Left lobe of liver (tissue), 2 donors: ENCODE data around the gene CHIC2. TPM values are rescaled to one million over a fixed set of nuclear protein-coding genes. Genes with fewer than 3 reads are reported as not detected.
A peak's percentile ranks its signal among the peaks of the same experiment; 100 is the strongest.

Source experiments
- ATAC-seq: fragments of 200-7000 bp; cut with Tn5 transposase; one replicate; pipeline ENCODE4 v1.9.1; 2020; ENCODE audit warnings: mild to moderate bottlenecking, moderate library complexity
- DNase-seq: peaks from one replicate; pipeline ENCODE4 v3.0.0-alpha.2; 2020; ENCODE audit warnings: low spot score
- total RNA-seq: library from RNA; stranded (reverse); gene quantifications from one replicate; pipeline ENCODE4 v1.2.1, GENCODE V29; 2021
- donor health status: DM: no; HTN: no; CAD: no; lungs with moderate emphysema.
- donor health status: DM: no; HTN: yes; CAD: no.

The CHIC2 gene
- total RNA-seq, 1 donor from 2014 or later: 9.6 TPM

DNA sequence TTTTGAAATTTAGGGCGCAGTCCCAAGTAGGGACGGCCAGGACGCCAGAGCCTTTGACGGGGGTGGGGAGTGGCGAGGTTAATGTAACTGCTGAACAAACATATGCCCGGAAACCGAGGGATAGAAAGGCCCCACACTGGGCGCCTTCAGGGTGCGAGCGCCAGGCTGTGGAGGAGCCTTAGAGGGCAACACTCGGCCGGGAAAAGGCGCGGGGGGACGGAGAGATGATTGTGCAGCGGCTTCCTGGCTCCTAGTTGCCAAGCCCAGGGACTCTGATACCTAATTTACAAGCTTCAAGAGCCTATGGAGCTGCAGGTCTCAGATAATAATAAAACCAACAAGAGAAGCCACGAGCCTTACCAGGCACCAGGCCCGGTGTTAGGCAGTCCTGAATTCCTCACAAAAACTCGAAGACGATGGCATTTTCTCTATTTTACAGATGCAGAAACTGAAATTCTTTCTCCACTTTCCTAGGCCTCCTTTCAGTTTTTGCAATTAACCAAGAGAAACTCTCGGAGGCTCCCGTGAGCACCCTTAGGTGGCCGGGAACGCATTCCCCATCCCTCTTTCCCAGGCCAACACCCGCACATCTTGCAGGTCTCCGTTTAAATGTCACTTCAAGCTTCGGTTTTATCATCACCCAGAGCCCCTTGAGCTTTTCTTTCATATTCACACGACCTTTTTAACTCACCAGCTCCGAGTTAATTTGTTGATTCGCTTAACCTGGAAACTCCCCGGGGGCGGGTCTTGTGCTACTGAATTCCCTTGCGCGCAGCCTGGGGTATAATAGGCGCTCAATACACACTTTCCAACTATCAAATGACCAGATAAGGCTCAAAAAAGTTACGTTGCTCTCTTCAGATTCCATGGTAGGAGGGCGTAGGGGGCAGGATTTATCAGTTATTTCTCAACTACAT is 29.2 kb upstream of the CHIC2 start:
- DNase-seq: no peak
- ATAC-seq: no peak

DNA sequence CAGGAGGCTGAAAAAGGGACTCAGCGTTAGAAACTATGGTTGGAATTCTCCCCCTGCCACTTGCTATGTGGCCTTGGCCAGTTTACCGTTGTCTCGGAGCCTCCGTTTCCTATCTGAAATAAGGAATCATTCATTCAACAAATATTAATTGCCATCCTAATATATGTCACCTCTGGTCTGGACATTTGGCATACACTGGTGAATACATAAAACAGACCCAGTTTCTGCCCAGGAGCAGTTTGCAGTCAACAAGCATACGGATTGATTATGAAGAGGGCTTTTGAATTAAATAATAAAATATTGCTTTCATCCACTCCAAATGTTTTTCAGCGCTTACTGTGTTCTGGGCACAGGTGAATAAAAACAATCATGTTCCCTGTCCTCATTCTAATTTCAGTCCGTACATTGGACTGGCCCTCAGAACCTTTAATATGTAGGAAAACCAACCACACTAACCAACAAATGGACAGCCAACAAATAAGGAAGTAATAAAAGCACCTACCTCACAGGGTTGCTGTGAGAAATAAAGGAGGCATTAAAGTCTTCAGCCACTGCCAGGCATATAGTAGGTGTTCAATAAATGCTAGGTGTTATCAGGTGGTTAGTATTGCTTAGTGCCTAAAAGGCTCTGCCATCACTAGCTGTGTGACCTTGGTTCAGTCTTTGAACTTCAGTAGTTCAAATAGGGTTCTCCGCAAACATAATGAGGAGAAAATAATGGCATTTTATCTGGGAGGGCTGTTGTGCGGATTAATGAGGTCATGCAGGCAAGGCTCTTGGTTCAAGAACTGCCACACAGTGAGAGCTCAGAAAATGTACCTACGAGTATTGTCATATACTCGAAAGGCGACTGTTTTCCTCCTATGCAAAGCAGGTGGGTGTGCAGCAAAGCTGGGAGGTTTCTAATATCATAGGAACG is 28.3 kb upstream of the CHIC2 start:
- ATAC-seq (no peak), DNase-seq (no peak)

DNA sequence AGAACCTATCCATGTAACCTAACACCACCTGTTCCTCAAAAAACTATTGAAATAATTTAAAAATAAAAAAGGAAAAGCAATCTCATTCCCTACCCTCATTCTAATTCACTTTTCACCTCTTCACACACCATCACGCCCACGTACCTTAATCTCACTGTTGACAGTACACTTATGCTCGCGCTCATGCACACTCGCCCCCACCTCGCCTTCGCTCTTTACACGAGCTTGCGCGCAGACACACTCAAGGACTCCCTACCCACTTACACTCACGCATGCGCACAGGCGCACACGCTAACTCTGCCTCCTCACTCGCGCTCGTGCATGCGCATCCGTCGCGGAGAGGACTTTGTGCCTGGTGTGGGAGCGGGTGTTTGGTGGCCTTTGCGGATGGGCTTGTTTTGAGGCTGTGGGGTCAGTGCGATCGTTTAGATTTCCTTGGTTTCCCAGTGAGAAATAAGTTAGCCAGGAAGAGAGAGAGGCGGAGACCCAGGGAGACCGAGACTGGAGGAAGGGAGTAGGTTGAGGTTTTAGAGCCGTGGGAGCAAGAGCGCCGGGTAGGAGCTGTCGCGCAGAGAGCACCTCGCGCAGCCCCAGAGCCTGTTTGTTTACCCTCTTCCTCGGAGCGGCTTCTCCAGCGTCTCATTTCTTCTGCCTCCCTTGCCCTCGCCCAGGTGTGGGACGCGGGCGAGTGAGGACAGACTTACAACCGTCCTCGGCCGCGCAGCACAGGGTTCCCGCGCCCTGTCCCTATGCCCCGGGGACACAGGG is 27.4 kb upstream of the CHIC2 start:
- ATAC-seq (peak; percentile 83), DNase-seq (peak; percentile 93)

DNA sequence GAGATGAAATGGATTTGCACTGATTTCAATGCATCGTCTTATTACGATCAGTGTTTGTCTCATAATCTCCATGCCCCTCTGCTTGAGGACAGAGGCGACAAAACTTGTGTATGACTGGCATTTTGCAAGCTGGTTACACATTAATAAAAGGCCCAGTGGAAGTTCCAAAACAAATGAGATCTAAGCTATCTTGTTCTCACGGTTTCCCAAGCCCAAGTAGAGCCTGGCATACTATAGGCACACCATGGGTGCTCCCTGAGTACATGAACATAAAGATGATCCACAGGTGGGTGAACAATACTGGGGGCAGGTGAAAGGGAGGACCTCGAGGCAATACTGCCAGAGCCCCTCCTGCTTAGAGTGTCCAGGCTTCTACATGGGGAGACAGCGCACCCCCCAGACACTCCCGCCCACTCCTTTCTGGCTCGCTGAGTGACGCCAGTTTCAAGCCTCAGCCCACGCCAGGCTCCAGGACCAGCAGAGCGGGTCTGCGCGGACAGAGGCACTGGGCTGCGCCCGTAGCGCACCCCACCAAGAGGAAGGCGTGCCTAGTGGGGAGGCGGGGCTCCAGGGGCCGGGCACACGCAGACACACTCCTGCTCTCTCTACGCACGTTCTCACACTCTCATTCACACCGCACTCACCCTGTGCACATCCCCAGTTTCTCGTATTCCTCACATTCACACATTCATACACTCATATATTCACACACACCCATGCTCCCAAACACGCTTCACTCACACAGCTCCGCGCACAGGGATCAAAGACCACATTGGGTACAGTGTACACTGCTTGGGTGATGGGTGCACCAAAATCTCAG is 26.6 kb upstream of the CHIC2 start:
- ATAC-seq: peak; percentile 85
- peak; percentile 83 for DNase-seq

DNA sequence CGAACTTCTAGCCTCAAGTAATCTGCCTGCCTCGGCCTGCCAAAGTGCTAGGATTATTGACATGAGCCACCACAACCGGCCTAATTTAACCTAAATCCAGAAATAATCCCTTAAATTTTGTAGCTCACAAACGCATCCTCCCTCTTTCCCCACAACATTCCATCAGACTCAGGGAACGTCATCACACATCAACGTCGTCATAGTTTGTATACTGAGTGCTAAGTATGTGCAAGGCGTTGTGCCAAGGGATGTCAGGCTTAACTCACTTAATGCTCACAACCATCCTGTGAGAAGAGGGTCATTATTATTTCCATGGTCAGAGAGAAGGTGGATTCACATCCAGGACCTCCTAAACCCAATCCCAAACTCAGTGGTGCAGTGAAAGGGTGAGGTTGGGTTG is 26.0 kb upstream of the CHIC2 start:
- DNase-seq: no peak
- no peak for ATAC-seq

DNA sequence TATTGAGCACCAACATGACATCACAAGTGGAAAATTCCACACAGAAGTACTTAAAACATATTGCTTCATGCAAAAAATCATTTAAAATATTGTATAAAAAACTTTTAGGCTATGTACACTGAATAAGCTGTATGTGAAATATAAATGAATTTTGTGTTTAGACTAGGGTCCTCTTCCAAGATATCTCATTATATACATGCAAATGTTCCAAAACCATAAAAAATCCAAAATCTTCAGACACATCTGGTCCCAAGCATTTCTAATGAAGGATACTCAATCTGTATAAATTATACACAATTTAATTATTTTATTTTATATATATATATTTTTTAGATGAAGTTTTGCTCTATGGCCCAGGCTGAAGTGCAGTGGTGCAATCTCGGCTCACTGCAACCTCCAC is 25.5 kb upstream of the CHIC2 start:
- DNase-seq (no peak), ATAC-seq (no peak)

DNA sequence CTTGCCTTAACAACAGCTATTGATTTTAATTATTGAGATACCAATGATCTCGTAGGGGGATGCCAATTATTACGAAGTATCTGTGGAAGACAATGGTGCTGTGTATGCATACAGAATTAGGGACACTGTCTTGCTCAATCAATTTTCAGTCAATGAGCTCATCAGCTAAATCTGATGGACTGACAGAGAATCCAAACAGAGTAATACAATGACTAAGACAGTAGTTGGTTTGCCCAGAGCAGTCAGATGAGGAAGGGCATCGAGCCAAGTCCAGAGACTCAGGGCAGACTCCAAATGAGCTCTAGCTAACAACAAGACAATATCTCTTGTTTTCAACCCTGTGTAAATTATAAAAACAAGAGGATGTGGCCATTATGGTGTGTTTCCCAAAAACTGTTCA is 20.9 kb upstream of the CHIC2 start:
- ATAC-seq (peak; percentile 88), DNase-seq (no peak)

DNA sequence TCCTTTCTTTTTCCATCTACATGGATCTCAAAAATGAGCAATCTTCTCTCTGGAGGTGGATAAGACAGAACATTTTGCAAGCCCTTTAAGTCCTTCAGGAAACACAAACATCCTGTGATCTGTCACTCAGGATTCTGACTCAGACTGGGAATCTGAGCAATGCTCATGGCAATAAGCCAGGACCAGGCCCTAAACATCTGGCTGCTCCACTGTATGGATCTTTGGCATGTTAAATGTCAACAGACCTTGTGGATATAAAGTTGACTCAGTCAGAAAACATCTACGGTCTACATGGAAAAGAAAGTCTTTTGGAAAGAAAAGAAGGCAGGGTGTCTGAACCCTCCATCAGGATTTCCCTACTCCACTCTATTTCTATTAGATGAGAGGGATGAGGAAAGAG is 17.8 kb upstream of the CHIC2 start:
- ATAC-seq: no peak
- no peak for DNase-seq

DNA sequence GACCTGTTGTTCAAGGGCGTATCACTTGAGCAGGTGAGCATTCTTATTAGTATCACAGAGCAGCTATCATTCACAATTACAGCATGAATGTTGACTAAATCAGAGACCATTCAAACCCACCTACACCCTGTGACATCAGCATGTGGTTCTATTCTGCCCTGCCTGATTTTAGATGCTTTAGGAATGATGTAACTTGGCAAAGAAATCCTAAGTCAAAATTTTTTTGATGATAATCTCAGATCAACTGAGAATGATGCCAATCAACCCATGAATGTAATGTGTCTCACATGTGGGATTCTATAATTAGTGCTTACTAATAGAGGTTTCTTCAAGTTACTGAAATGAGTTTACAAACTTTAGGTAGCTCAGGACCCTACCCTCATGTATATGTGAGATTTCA is 13.4 kb upstream of the CHIC2 start:
- ATAC-seq: no peak
- no peak for DNase-seq

DNA sequence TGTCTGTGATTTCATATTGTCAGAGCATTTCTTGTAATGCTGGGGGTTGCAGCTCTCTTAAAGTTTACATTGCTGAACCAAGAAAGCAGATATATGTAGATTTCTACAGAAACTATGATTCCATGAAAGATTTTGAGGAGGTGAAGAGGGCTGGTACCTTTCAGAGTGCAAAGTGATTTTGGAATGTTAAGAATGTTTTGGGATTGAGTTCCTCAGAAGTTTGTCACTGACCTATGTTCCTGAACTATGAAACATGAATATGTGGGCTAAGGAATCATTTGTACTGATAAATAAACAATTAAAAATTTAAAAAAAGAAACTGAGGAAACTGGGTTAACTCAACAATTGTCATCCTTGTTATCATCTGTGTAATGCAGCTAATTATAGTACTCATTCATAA is 12.3 kb upstream of the CHIC2 start:
- ATAC-seq (no peak), DNase-seq (no peak)

DNA sequence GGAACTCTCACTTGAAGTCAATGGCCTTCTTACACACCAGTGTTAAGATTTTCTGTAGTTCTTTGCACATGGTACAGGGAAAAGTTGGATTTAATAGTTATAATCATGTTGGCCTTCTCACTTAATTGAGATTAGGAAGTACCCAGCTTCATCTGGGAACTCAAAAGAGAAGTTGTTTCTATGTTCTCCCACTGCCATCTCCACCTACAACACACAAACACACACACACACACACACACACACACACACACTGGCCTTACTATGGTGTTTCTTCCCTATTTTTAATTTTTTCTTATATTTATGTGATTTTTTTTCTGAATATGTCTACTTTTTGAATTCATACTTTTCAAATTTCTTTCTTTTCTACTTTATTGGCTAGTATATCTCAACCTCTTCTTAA is 10.0 kb upstream of the CHIC2 start:
- DNase-seq (no peak), ATAC-seq (no peak)

DNA sequence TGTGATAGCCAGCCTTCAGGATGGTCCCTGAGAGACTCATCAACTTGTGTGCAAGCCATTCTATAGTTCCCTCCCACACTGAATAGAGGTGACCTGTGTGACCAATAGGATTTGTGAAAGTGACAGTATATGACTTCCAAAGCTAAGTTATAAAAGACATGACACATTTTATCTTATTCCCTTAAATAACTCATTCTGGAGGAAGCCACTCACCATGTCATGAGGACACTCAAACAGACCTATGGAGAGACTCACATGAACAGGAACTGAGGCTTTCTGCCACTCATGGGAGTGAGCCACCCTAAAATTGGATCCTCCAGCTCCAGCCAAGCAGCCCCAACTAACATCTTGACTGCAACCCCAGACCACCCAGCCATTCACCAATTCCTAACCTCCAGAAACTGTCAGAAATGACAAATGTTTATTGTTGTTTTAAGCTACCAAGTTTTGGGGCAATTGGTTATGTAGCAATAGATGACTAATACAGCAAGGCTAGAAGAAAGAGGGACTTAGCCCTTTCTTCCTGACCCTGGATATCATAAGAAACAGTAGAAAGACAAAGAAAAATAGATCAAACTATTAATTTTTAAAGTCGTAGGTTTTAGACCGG is 9.0 kb upstream of the CHIC2 start:
- ATAC-seq: no peak
- DNase-seq: no peak

DNA sequence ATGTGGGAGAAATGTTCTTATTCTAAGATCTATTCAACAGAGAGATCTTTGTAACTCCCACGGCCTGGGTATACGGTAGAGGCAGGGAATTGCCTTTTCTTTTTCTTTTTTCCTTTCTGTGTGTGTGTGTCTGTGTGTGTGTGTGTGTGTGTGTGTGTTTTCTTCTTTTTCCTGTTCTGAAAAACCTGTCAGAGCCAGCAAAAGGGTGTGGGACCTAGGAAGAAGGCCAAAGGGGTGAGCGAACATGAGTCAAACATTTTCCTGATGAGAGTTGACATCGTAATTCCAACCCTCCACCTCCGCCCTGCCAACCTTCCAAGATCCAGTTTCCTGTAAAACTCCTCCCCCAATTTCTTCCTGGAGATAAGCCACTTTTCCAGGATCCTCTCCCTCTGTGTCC is 2.8 kb upstream of the CHIC2 start:
- no peak for ATAC-seq

DNA sequence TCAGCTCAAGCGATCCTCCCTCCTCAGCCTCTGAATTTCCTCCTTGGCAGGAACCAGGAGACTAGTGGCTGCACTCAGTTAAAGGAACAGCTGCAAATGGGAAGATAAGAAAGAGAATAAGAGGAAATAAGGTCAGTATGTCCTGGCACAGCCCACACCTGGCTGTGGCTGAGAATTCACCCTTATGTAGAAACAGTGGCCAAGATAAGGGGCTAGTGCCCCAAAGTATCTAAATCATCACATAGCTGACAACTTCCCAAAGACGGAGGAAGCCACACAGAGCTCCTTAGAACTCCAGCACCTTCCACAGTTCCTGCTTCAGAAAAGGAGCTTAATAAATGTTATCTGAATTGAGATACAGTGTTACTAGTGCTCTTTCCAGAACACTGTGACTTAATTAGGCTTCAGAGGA is 2.3 kb upstream of the CHIC2 start:
- DNase-seq: no peak
- ATAC-seq: no peak

More for the DNA sequence above, 2.8 kb upstream of the CHIC2 start:
- no peak for DNase-seq

DNA sequence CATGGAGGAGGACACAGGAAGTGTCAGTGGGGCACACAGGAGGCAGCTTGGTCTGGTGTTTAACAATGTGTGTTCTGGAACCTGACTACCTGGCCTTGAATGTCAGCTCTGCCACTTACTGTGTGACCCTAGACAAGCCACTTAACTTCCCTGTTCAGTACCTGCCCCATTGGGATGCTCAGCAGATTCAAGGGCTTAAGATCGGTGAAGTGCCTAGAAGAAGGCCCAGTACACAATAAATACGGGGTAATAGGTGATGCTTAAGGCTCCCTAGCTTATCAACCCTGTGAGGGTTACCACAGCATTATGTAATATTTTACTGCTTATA is 1.6 kb upstream of the CHIC2 start:
- DNase-seq: no peak
- ATAC-seq: no peak

DNA sequence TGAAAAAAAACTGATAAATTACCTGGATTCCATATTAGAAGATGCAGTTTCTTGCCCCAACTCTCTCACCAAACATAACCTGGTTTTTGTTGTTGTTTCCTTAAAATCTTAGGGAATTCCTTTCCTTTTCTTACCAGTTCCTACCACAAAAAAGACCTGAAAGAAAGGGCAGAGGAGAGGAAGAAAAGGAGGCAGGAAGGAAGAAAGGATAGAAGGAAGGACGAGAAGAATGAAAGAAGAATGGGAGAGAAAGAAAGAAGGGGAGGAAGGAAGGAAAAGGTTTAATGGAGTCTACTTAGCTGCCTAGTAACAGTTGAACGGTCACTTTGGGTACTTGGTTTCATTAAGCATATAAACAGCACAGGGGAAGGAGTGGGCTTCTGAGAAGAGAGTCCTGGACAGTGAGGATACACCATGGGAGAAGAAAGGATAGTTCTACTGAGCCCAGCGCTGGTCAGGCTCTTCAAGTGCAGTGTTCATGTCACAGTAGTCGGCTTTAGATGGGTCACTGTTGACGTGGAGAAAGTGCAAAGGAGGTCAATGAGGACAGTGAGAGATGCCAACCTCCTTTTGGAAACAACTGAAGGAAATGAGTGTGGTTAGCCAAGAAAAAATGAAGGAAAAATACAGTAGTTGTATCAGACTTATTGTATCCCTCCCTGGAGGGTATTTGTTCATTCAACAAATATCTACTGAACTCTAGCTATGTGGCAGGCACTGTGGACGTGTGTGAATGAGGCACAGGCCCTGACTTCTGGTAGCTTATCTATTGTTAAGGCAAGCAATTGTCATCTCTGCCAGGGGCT is 1.1 kb upstream of the CHIC2 start:
- ATAC-seq (no peak), DNase-seq (no peak)

DNA sequence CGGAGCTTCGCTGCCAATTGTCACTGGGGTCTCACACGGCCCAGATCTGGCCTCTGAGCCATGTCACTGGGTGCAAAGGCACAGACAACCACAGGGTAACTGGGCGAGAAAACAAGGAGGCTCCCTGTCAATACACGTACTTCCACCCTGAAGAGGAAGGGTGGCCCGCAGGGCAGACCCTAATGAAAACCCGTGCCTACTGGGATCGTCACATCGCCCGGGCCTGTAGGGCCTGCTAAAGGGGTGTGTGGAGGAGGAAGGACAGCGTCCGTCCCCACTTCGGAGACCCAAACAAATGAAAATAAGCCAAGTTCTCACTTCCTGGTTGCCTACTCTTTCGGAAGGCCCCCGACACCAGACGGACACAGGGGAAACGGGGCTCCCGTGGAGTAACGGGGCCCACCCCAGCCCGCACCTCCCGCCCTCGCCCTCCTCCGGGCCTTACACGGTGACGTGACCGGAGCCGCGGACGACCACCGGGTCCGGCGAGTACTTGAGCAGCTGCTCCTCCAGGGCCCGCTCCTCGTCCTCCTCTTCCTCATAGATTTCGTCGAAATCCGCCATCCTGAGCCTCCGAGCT is 578 bp downstream of the CHIC2 start:
- DNase-seq (peak; percentile 63), ATAC-seq (peak; percentile 58)

DNA sequence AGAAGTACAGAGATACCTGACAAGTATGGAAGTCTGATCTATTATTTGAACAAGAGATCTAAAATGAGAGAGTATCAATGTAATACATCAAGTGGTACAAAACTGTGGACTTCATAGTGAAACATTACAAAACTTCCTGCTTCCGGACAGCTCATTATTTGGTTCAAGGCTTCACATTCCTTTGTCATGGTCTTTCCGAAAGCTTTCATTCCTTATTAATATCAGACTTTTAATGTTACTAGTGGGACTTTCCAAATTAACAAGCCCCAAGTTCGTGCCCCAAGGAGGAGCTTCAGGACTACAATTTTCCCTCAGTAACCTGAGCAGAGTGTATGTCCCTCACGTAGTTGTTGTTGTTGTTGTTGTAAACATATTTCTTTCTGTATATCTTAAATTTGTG is 1.2 kb downstream of the CHIC2 start:
- no peak for ATAC-seq

DNA sequence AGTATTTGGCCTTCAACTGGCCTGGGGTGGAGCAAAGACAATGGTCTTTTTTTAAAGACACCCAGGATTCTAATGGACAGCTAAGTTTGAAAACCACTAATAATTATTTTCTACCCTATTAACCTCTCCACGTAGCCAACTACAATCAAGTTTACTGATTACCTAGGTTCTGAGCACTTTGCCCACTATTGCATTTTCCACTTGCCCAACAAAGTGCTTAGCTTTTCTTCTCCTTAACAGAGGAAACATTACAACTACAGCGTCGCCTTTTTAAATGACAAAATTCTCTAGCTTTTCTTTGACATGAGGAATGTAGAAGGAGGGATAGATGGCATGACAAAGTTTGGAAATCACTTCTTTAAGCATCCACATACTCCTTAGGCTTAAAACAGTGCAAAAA is 2.0 kb downstream of the CHIC2 start:
- DNase-seq (no peak), ATAC-seq (peak; percentile 25)

More for the DNA sequence above, 1.2 kb downstream of the CHIC2 start:
- DNase-seq: no peak
